ENCODE data around the gene CTRB1. TPM values are rescaled to one million over a fixed set of nuclear protein-coding genes. Genes with fewer than 3 reads are reported as not detected.

Gene CTRB1
- total RNA-seq, 1 donor from 2014 or later, result not detected

DNA sequence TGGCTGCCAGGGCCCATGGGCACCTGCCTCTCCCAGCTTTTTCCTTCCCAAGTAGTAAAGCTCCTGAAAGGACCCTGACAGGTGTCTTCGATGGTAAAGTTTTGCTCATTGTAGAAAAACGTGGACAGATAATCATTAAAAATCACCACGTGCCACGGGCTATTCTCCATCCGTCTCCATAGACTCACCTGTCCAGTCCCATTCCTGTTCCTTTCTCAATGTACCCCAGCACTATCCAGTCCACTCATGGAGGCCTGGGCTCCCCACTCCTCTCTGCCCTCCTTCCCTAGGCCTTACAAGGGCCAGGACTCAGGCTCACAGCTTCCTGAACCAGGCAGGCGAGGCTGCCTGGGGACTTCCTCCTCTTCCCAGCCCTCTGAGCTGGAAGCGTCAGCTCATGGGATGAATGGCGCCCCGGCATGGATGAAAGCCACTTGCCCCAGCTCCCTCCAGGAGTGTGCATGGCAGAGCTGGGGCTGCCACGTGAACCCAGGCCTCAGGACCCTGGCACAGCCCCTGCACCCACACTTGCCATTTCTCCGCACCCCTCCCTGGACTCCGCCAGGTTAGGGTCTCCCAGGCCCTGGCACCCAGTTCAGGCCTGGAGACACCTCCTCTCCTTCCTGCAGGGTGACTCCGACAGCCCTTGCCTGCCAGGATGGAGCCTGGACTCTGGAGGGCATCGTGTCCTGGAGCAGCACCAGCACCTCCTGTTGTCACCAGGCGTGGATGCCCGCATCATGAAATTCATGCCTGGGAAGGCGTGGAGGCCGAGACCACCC lies 8.8 kb downstream of the CTRB1 start:
- no peak for DNase-seq (ENCODE audit: low spot score in 2 of 2)
- H3K36me3 ChIP-seq, result peaks cover 28 to 40% of the 10 kb centered on the region in 2 donors
- no peaks in the 10 kb centered on the region for H3K9me3 ChIP-seq
- intact Hi-C loops (cut with DNase I), result no loop called here
- H3K4me3 ChIP-seq, result no peak overlapping the region
- no peak overlapping the region for H3K27ac ChIP-seq
- TF ChIP-seq, protein P1, sequence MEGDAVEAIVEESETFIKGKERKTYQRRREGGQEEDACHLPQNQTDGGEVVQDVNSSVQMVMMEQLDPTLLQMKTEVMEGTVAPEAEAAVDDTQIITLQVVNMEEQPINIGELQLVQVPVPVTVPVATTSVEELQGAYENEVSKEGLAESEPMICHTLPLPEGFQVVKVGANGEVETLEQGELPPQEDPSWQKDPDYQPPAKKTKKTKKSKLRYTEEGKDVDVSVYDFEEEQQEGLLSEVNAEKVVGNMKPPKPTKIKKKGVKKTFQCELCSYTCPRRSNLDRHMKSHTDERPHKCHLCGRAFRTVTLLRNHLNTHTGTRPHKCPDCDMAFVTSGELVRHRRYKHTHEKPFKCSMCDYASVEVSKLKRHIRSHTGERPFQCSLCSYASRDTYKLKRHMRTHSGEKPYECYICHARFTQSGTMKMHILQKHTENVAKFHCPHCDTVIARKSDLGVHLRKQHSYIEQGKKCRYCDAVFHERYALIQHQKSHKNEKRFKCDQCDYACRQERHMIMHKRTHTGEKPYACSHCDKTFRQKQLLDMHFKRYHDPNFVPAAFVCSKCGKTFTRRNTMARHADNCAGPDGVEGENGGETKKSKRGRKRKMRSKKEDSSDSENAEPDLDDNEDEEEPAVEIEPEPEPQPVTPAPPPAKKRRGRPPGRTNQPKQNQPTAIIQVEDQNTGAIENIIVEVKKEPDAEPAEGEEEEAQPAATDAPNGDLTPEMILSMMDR (IDR thresholded peaks at IDR 0.05), result no peak
- H3K27me3 ChIP-seq, result no peaks in the 10 kb centered on the region
- H3K4me1 ChIP-seq, result no peaks in the 10 kb centered on the region

DNA sequence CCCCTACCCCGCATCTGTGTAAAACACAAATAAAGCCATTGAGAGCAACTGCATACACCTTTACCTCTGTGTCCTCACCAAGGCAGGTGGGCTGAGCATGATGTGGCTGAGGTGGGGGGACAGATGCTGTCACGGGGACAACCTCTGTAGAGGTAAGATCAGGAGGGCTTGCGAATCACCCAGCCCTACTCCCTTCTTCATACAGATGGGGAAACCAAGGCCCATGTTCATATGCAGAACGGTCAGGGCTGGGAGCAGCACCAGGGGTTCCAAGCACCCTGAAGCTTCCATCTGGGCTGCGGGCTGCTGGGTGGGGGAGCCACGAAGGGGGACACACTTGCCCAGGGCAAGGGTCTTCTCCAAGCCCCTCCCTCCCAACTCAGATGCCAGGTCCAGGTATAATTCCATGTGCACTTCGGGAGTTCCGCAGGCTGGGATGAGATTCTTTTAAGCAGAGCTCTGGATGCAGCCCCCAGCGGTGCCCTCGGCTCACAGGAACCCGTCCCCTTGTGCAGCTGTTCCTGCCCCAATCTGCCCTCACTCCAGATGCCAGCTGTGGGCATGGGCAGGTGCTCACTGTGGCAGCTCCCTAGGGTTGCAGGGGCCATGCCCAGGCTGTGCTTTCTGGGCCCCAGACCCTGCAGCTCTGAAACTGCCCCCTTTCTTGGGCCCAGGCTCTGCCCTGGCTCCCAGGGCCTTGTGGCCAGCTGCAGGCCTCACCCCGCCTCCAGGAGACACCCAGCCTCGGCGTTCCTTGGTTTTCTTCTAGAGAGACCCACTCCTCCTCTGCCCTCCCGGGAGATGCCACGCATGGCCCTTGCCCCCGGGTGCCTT lies 9.6 kb downstream of the CTRB1 start:
- Histone ChIP-seq H3K4me3 (no peak overlapping the region), H3K27me3 (no peaks in the 10 kb centered on the region), H3K27ac (no peak overlapping the region), H3K9me3 (no peaks in the 10 kb centered on the region), H3K4me1 (peaks cover 0 to under 1% of the 10 kb centered on the region in 2 donors), H3K36me3 (peaks cover 36 to 48% of the 10 kb centered on the region in 2 donors)
- DNase-seq (ENCODE audit: low spot score in 2 of 2), result no peak
- intact Hi-C loops (cut with DNase I), result no loop called here
- TF ChIP-seq, protein P1 (IDR thresholded peaks at IDR 0.05), result no peak

DNA sequence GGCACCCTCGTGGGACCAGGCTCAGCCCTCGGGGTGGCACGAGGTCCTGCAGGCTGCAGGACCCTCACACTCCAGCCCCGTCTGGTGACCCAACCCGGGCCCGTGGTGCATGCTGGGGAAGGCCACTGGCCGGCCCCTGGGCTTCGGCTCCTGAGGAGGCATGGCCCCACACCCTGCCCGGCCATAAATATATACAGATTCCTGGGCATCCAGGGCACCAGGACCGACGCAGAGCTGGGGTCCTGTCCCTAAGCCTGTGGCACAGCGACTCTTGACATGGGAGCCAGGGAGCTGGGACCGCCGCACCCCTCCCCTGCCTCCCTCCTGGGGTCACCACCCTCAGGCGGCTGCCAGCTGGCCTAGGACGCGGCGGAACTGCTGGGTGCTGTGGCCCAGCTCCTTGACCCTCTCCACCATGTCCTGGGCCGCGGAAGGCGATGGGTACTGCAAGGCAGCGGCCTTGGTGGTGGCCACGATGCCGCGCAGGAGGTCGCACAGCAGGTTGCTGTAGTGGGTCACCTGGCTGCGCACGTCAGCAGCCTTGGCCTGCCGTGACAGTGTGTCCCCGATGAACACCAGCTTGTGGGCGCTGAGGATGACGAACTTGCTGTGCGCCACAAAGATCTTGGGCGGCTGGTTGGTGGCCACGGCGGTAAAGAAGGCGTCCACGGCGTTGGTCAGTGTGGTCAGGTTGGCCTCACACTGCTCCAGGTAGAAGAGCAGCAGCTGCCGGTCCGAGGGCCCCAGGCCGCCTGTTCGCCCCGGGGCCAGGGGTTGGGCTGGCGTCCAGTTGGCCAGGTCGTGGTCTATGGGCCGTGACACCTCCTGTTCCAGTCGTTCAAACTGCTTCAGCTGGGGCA lies 10.6 kb downstream of the CTRB1 start:
- H3K27ac ChIP-seq, result no peak overlapping the region

DNA sequence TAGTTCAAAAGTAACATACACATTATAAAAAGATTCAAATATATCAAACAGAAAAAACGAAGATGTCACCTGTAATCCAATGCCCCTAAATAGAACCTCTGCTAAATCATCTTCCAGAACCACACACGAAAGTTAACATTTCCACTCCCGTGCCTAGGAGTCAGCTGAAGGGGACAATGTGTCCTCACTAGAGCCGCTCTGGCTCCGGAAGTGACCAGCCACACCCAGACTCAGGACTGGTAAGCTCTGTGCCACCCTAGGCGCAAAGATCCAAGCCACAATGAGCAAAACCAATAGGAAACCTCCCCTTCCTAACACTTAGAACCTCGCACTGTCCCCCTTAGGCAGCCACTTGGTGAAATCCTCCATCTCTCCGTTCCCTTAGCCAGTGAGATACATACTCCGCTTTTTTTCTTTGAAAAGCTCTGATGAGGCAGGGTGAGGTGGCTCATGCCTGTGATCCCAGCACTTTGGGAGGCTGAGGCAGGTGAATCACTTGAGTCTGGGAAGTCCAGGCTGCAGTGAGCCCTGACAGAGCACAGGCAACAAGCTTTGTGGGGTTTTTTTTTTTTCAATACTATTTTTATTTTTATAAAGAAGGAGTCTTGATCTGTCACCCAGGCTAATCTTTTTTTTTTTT lies 11.8 kb downstream of the CTRB1 start:
- H3K9me3 ChIP-seq, result no peaks in the 10 kb centered on the region
- H3K4me1 ChIP-seq, result peaks cover 8 to 15% of the 10 kb centered on the region in 2 donors
- H3K27me3 ChIP-seq, result no peaks in the 10 kb centered on the region
- intact Hi-C loops (cut with DNase I), result no loop called here
- DNase-seq (ENCODE audit: low spot score in 2 of 2), result no peak
- H3K27ac ChIP-seq, result no peak overlapping the region
- no peak overlapping the region for H3K4me3 ChIP-seq
- TF ChIP-seq, protein P1 (IDR thresholded peaks at IDR 0.05), result no peak
- peaks cover 55 to 66% of the 10 kb centered on the region in 2 donors for H3K36me3 ChIP-seq

More for the DNA sequence above, 10.6 kb downstream of the CTRB1 start:
- Histone ChIP-seq H3K4me1 (peaks cover 4 to 11% of the 10 kb centered on the region in 2 donors), H3K4me3 (no peak overlapping the region), H3K27me3 (no peaks in the 10 kb centered on the region), H3K9me3 (no peaks in the 10 kb centered on the region), H3K36me3 (peaks cover 44 to 54% of the 10 kb centered on the region in 2 donors)
- TF ChIP-seq, protein P1 (IDR thresholded peaks at IDR 0.05), result no peak
- intact Hi-C loops (cut with DNase I), result no loop called here
- no peak for DNase-seq (ENCODE audit: low spot score in 2 of 2)

DNA sequence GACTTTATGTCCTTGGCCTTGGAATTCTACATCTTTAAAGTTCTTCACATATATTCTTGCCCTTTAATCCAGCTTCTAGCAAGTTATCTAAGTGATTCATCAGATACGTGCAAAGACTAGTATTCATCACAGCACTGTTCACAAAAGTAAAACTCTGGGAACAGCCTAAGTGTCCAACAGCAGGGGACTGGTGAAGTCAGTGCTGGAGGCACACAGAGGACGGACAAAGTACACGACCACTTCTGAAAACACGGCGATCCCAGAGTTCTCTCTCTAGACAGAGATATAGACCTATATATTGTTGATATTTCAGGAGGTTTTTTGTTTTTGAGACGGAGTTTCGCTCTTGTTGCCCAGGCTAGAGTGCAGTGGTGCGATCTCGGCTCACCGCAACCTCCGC lies 12.8 kb downstream of the CTRB1 start:
- Histone ChIP-seq H3K27ac (no peak overlapping the region), H3K27me3 (no peaks in the 10 kb centered on the region), H3K4me1 (peaks cover 8 to 15% of the 10 kb centered on the region in 2 donors), H3K4me3 (no peak overlapping the region), H3K9me3 (no peaks in the 10 kb centered on the region), H3K36me3 (peaks cover 64 to 74% of the 10 kb centered on the region in 2 donors)
- TF ChIP-seq, protein P1 (IDR thresholded peaks at IDR 0.05), result no peak
- no peak for DNase-seq (ENCODE audit: low spot score in 2 of 2)
- intact Hi-C loops (cut with DNase I), result no loop called here

Data from ascending aorta (tissue), 2 donors.